ENCODE measurements around the gene AIDA.

- TF ChIP-seq ZNF302 (CRISPR knock-in tag; IDR thresholded peaks at IDR 0.05) (no peak), REST (IDR thresholded peaks at IDR 0.05) (no peak), CEBPB (IDR thresholded peaks at IDR 0.05) (no peak), CTCF (IDR thresholded peaks at IDR 0.05) (no peak)
These were observed 54.4 kb downstream of the AIDA start for GRCh38 chr1:222657899-222658298.

Data from A549 (cell line).